Hematopoietic multipotent progenitor cell (in vitro differentiated cells): ENCODE results near the gene PALLD. TPM values are rescaled to one million over a fixed set of nuclear protein-coding genes. Genes with fewer than 3 reads are reported as not detected.
A peak's percentile ranks its signal among the peaks of the same experiment; 100 is the strongest.
"Not testable (repeated sequence)": the region's sequence is repeated elsewhere in the genome, so short reads cannot be mapped to it uniquely, and the experiment has no call there.

Source experiments
- DNase-seq, 3 donors: peaks; one replicate each; pipeline ENCODE4 v3.0.0-alpha.2; 2011 to 2015; ENCODE audit warnings: low read depth in 2 of 3, low spot score in 2 of 3
- total RNA-seq: library from RNA; depleted of rRNA; stranded (reverse); fragments of >200 nt; gene quantifications from one replicate; pipeline ENCODE4 v1.2.3, GENCODE V29; 2012

The PALLD gene
- total RNA-seq, 1 donor = 5.9 TPM

- DNase-seq = no peak
These were observed 222.9 kb downstream of the PALLD start for GRCh38 chr4:168719725-168720124.

GRCh38 chr4:168720396-168720900 lies 223.6 kb downstream of the PALLD start:
- peak in 2 of 3 donors; percentile 18 to 32 for DNase-seq

GRCh38 chr4:168722391-168722790 lies 225.5 kb downstream of the PALLD start:
- DNase-seq = no peak

DNA sequence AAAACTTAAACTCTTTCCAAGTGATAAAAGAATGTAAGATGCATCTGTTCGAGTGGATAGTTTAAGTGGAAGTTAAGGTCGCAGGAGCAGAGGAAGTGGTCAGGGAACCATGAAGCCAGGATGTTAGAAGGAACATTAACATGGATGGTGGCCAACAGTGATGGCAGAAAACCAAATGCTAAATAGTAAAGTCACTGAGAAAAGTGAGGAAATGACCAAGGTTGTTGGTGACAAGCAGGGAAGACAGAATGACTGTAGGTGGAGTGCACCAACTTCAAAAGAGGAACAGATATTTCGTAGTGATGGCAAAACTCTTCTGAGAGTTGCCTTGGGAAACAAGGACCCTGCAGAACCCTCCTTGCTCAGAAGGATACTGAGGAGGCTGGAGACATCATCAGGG lies 226.2 kb downstream of the PALLD start:
- DNase-seq = peak in 2 of 3 donors; percentile 28 to 41

- DNase-seq = no peak
These were observed 226.7 kb downstream of the PALLD start for GRCh38 chr4:168723569-168723968.

DNA sequence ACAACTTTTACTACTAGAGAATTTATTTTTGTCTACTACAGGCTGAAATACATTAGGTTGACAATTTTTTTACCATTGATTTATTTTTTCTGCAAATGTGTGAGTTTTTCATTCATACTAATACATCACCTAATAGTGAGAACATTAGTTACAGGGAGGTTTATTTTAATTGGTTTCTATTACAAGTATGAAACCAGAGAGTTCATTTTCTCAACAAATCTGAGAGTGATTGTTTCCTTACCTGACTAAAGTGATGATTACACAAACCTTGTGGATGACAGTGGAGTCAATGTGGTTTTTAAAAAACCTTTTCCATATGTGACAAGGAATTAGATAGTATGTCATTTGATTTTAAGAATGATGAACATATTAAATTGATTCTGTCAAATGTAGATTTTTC lies 227.4 kb downstream of the PALLD start:
- no peak for DNase-seq

DNA sequence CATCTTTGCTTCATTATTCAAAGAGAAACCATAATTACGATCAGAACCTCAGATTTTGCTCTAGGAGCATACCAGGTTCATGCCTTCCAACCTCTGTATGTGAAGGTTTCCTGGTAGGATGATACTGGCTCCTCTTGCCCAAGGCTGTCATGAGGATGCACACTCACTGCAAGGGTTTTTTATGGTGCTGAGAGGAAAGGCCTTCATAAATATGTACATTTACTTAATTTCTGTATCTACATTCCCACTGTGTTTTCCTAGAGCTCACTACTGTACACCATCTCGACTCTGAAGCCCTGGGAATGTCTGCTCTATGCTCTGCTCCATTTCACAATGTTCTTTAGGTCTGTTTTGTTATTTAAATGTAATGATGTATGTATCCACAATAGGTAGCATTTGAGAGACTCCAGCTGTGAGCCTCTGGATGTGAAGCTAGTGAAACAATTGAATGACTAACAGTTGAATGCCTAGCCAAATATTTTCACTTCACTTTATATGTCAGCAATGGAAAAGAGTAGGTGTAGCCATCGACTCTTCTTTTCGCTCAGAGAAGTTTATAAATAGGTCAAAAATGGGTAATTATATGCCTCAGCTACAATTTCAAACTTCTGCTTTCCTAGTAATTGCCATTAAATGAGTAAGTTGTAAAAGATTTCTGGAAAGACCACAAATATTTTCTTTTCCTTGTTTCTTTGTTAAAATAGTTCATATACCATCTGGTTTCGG lies 228.0 kb downstream of the PALLD start:
- DNase-seq = no peak

GRCh38 chr4:168725930-168726329 lies 229.1 kb downstream of the PALLD start:
- no peak for DNase-seq

DNA sequence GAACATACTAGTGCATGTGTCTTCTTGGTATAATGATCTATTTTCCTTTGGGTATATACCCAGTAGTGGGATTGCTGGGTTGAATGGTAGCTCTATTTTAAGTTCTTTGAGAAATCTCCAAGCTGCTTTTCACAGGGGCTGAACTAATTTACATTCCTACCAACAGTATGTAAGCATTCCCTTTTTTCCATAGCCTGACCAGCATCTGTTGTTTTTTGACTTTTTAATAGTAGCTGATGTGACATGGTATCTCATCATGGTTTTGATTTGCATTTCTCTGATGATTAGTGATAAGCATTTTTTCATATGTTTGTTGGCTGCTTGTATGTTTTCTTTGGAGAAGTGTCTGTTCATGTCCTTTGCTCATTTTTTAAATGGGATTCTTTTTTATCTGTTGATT lies 230.3 kb downstream of the PALLD start:
- DNase-seq = not testable (repeated sequence)

DNA sequence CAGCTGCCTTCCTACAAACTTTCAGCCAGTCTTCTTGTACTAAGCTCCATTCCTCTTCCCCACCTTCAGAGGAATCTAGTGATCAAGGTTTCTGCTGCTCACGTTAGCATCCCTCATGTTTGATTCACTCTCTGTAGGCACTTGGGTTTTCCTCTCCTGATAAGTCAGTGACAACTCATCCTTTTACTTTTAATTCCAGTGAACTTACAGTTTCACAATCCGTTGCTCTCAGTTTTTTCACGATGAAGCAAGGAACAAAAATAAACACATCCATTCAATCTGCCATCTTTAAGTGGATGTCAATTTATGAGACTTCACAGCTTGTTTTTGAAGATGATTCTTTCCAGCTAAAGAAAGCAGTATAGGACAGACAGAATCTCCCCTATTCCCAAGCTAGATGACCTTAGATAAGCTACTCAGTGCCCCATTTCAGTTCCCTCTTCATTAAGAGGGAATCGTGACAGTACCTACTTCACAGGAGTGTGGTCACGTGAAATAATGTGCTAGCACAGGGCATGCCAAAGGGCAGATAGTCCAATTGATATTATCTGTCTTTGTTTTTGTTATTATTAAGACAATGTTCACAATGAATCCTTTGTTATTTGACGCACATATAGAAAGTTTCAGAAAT lies 234.3 kb downstream of the PALLD start:
- no peak for DNase-seq

- no peak for DNase-seq
These were observed 235.0 kb downstream of the PALLD start for GRCh38 chr4:168731706-168732414.

DNA sequence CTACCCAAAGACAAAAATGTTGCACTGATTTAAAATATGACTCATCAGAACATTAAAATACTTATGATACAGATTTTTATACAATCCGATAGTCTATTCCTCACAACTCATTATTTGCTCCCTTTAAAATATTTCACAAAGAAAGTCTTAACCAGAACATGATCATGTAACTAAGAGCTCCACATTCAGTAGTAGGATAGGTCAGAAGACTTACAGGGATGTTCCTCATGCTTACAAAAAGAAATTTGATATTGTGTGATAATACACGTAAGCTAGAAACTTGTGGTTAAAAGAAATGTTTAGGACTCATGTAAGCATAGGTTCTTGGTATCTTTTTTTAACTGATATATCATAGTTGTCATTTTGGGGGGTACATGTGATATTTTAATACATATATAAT lies 235.9 kb downstream of the PALLD start:
- no peak for DNase-seq

DNA sequence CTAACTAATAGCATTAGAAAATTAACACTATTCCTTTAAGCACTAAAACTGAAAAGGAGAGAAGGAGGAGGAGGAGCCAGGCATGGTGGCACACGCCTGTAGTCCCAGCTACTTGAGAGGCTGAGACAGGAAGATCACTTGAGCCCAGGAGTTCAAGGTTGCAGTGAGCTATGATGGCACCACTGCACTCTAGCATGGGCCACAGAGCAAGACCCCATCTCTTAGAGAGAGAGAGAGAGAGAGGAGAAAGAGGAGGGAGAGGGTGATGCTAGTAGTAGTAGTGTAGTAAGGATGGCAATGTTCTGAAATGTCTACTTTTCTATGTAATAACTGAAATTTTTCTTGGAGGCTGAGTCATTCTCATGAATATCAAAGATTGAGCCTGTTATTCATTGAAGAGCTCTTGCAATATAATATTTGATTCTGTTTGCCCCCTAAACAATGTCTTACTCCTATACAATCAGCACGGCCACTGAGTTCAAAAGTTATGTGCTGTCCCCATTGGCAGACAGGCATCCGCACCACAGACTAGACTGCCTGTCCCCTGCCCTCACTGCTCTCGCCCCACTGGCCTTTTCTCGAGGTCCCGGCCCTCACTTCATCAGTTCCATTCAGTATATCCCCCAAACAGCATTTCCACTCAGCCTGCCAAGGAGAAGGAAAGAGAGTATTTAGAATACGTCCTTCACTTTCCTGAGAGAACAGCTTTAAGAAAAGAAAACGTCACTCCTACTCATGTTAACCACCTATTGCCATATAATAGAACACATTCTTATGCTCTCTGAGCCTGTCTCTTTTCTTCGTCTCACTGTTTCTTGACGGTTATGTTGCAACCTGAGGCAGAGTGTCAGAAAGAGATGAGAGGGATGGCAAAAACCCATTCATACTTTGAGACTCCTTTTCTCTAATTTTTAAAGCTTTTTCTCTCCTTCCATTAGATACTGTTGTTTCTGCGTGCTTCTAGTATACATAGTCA lies 238.1 kb downstream of the PALLD start:
- DNase-seq = no peak

DNA sequence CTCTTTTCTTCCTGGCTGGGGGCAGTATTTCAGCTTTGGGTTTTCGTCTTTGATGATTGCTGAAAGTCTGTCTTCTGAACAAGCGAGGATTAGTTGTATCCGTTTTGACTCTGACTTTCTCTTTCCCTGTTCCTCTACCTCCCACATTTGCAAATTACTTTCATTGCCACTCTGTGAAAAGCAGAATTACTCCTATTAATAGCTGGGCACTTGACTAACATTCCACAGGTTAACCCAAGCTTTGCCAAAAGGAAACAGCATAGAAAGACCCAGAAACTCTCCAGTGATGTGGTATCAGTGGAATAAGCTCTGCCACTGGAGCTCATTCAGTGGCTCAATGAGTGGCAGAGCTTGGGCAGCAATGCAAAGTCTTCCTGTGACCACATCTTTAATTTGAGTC lies 238.9 kb downstream of the PALLD start:
- DNase-seq = no peak

DNA sequence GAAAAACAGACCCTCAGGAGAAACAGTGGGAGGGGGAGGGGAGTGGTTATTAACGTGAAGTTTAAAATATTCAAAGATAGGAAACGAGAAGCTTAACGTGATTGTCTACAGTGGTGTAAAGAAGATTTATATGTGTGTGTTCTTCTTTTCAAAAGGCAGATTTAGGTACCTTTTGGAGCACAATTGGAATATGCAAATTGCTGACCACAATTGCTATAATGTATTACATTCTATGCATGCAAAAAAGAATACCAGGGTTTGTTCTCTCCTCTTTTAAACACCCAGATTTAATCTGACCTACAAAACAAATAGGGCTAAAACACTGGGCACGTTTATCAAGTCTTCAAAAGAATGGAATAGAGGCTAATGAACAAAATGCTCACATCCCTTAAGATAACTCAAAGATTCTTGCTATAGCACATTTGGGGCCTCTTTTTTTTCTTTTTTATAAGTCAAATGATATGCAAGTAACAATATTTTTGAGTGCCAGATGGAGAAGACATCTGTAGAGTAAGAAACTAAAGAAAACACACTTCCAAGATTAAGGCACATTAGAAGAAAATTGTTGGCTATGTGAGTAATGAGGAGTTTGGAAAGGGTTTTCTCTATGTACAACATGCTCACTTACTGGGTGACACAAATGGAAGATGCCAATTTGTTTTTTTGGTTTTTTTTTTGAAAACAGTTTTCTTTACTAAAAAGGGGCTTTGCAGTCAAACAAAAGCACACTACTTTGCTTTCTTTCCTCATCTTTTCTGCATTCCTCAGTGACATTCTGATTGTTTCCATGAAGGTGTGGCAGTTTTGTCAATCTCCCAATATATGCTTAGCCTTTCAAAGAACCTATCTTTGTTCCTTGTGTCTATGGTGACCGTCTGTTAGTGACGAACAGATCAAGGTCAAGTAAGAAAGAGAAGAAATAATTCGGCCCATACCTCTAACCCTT lies 240.3 kb downstream of the PALLD start:
- DNase-seq = no peak

DNA sequence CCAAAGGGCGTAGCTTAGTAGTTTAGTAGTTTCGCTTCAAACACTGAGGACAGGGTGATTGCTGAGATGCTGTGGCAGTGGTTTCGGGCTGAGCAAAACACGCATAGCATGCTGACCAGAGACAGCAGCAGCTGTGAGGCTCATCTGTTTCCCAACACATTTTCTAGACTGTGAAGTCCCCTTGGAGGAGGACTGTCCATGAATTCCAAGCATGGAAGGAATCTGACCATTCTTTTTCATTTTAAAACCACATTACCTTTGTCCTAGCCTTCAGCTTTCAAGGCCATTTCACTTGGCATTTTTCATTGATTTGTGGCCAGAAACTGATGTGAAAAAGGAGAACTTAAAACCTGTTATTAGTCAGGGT lies 240.9 kb downstream of the PALLD start:
- DNase-seq = no peak

GRCh38 chr4:168739886-168740285 lies 243.0 kb downstream of the PALLD start:
- DNase-seq = no peak

DNA sequence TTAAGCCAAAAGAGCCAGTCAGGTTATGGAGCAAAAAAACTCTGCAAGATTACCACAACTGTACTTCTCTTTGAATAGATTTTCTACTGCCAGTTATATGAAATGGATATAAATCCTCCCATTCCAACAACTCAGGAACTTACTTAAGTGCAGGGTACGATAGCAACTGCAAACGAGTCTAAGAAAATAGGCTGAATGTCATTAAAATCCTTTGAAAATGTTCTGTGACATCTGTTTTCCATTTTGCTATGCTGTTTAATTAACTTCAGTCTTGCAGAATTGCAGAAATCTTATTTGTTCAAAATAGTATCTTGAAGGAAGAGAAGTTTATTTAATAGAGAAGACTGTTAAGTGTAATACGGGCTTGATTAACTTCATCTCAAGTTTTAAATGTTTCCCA lies 243.8 kb downstream of the PALLD start:
- DNase-seq = no peak
